NB4 (cell line): ENCODE results near the gene ABCC10.
"Not testable (repeated sequence)": the region's sequence is repeated elsewhere in the genome, so short reads cannot be mapped to it uniquely, and the experiment has no call there.

Source experiments
- DNase-seq: peaks from one replicate; pipeline ENCODE4 v3.0.0; 2010; ENCODE audit warnings: low read depth
- H3K4me3 ChIP-seq: one replicate; pipeline ENCODE4 v1.5.1; 2011; ENCODE audit warnings: mild to moderate bottlenecking, low read depth, low read length, moderate library complexity
- MYC ChIP-seq: IDR thresholded peaks from 2 replicates; pipeline ENCODE4 v1.6.1; 2011; ENCODE audit warnings: low read depth, low read length
- POLR2A ChIP-seq: IDR thresholded peaks from 2 replicates; pipeline ENCODE4 v1.6.1; 2011; ENCODE audit warnings: mild to moderate bottlenecking; ENCODE audit not compliant: insufficient read length; ENCODE audit errors: extremely low read depth
- TF ChIP-seq, protein P1 (sequence below): IDR thresholded peaks from one replicate; pipeline ENCODE4 v1.5.1; 2012; ENCODE audit warnings: low read depth, low read length
- TF ChIP-seq, protein P2 (sequence below): IDR thresholded peaks from 2 replicates; pipeline ENCODE4 v1.6.1; 2011; ENCODE audit warnings: low read depth, low read length

ABCC10 gene

DNA sequence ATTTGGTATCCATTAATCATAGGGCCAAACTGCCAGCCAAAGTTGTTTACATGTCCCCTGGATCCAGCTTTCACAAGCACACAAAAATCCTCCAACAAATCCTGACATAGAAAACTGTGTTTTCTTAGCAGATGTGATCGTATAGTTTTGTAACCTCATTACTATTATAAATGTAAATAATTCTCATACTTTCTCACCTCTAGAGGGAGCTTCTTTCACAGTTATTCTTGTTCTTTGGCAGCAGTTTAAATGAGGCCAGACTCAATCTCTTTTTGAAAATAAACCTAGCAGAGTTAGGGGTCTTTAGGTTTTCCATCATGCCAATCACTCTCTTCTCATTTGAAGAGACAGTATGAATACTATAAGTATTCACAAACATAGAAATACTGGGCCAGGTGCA, 40.8 kb upstream of the ABCC10 start:
- TF ChIP-seq POLR2A = no peak
- TF ChIP-seq, protein P1, sequence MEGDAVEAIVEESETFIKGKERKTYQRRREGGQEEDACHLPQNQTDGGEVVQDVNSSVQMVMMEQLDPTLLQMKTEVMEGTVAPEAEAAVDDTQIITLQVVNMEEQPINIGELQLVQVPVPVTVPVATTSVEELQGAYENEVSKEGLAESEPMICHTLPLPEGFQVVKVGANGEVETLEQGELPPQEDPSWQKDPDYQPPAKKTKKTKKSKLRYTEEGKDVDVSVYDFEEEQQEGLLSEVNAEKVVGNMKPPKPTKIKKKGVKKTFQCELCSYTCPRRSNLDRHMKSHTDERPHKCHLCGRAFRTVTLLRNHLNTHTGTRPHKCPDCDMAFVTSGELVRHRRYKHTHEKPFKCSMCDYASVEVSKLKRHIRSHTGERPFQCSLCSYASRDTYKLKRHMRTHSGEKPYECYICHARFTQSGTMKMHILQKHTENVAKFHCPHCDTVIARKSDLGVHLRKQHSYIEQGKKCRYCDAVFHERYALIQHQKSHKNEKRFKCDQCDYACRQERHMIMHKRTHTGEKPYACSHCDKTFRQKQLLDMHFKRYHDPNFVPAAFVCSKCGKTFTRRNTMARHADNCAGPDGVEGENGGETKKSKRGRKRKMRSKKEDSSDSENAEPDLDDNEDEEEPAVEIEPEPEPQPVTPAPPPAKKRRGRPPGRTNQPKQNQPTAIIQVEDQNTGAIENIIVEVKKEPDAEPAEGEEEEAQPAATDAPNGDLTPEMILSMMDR = peak; percentile 6
- H3K4me3 ChIP-seq = no peak overlapping the region
- peak; percentile 44 for DNase-seq

DNA sequence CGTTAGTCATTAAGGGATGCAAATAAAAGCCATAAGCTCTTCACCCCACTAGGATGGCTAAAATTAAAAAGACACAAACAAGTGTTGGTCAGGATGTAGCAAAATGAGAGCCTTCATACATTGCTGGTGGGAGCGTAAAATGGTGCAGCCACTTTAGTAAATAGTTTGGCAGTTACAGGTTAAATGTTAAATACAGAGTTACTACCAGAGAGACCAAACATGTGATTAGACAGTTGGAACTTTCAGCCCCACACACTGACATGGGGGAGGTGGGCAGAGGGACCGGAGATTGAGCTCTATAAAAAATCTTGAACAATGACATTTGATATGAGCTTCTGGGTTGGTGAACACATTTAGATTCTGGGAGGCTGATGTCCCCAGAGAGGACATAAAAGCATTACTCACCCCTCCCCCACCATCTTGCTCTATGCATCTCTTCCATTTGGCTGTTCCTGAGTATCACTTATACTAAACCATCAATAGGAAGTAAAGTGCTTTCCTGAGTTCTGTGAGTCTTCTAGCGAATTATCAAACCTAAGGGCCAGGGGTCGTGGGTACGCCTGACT, 37.5 kb upstream of the ABCC10 start:
- DNase-seq = no peak
- TF ChIP-seq, protein P2, sequence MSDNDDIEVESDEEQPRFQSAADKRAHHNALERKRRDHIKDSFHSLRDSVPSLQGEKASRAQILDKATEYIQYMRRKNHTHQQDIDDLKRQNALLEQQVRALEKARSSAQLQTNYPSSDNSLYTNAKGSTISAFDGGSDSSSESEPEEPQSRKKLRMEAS = no peak
- TF ChIP-seq POLR2A = no peak
- TF ChIP-seq, protein P1 = no peak
- no peak for TF ChIP-seq MYC
- H3K4me3 ChIP-seq = no peak overlapping the region

DNA sequence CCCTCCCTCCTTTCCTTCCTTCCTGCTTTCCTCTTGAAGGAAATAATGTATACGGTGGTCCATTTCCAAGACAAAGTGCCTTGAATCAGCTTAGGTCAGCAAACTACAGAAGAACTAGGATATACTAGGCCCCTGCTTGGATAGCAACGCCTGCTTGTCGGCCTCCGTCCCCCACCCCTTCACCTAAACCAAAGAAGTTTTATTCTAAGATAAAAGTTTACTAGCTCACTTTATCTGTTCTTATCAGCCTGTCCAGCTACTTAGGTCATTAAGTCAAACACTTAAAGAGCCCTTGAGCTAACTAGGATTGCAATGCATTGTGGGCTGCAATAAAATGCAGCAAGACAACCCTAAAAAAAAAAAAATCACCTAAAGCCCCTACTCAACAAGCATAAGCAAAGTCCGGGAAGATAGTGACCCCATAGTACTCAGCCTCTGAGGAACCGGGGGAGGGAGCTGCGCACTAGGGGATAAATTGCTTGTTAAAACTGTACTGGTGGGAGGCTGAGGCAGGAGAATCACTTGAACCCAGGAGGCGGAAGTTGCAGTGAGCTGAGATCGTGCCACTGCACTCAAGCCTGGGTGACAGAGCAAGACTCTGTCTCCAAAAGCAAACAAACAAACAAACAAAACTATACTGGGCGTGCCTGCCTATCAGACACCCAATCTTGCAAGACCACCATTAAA, 36.4 kb upstream of the ABCC10 start:
- peak overlapping the region; percentile 32 for H3K4me3 ChIP-seq
- DNase-seq = peak; percentile 52

DNA sequence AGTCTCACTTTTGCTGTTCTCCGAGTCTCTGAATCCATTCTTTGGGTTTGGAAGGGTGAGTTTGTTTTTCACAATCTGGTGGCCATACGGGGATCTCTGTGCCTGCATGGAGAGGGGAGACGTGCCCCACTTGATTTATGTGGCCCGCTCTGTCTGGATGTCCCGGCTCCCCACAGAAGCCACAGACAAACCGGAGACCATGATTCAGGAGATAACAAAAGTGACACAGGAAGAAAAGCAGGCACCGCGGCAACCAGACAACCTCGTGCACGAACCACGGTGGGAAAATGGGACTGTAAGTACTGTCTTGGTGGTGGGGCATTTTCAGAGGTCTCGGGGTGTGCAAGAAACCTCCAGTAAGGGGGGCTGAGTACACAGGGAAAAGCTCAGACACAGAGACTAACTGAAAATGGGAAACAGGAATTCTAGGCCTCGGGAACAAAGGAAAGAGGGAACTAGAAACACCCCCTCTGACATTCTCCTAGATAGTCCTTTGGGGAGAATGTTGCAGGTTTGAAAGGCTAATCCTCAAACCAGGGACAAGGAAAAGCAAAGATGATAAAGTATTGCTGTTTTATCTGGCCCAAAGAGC, 35.8 kb upstream of the ABCC10 start:
- peak; percentile 65 for DNase-seq
- TF ChIP-seq POLR2A (no peak), MYC (no peak)
- TF ChIP-seq, protein P1 = no peak
- TF ChIP-seq, protein P2 = no peak
- H3K4me3 ChIP-seq = peak overlapping the region; percentile 32

DNA sequence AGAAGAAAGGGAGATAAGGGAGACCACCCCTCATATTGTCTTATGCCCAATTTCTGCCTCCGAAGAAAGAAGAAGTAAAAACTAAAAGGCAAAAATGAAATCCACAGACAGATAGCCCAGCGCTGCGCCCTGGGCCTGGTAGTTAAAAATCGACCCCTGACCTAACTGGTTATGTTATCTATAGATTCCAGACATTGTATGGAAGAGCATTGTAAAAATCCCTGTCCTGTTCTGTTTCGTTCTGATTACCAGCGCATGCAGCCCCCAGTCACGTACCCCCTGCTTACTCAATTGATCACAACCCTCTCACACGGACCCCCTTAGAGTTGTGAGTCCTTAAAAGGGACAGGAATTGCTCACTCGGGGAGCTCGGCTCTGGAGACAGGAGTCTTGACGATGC, 34.2 kb upstream of the ABCC10 start:
- DNase-seq, H3K4me3 ChIP-seq: not testable (repeated sequence)

DNA sequence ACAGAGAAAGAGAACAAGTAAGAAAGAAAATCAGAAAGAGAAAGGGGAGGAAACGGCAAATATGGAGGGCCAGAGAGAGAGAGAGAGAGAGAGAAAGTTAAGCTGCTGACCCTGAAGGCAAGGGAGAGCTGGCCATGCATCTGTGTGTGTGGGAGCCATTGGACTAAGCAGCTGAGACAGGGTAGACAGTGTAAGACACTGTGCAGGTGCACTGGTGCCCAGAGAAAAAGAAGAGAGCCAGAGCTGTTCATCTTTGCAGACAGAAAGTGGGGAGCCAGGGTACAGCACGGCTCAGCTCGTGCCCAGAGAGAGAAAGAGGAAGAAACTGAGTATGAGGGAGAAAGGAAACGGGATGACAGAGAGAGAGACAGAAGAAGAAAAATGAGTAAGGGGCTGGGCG, 33.7 kb upstream of the ABCC10 start:
- DNase-seq = peak; percentile 22
- no peak for TF ChIP-seq POLR2A
- TF ChIP-seq, protein P2 = no peak
- no peak for TF ChIP-seq MYC
- TF ChIP-seq, protein P1 = no peak
- H3K4me3 ChIP-seq = no peak overlapping the region

DNA sequence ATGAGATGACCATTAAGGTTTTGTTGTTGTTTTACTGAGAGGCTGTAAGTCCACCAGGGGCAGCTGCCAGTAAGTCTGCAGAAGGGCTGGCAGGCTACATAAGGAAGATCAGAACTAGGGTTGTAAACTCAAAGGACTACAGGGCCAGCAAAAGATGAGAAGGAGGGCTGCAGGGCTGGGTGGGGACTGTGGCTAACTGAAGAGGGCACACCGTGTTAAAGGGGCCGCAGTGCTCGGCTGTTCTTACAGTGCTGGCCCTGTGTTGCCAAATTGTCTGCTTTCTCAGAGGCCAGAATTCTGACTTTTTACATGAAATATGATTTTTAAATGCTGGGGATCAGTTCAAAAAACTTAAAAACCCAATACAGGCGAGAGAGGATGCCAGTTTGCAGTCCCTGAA, 32.4 kb upstream of the ABCC10 start:
- DNase-seq = no peak
- no peak for TF ChIP-seq MYC
- TF ChIP-seq, protein P2 = no peak
- TF ChIP-seq POLR2A = no peak
- no peak overlapping the region for H3K4me3 ChIP-seq
